HG02852 (cell line): ENCODE data around the gene FAM228A.

ENCODE experiments used
- ATAC-seq: cut with Tn5 transposase; IDR thresholded peaks from one replicate; pipeline ENCODE4 v1.9.1; 2021; ENCODE audit warnings: mild to moderate bottlenecking, moderate library complexity; ENCODE audit not compliant: unreplicated experiment

The FAM228A gene

GRCh38 chr2:24222946-24223345, 48.1 kb downstream of the FAM228A start:
- no peak for ATAC-seq

GRCh38 chr2:24225499-24226242, 50.8 kb downstream of the FAM228A start:
- no peak for ATAC-seq

- ATAC-seq = no peak
Observed at GRCh38 chr2:24228470-24228869, 53.6 kb downstream of the FAM228A start.

DNA sequence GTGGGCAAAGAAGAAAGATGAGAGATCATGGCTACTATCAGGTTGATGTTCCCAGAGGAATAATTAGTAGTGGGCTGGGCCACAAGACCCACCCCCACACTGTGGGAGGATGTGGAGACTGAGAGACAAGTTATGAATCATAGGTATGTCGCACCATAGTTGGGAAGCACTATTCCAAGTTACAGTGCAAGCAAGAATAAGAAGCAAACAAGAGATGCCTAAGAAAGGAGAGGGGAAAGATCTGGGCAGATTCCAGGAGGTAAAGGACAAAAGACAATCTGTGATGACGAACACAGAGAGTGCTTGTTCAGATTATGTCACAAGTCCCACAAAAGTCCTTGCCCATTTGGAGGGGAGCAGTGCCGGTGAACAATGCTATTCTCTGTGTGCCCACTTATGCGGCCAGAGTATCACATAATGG, 56.6 kb downstream of the FAM228A start:
- ATAC-seq = no peak

- ATAC-seq = no peak
Observed at GRCh38 chr2:24233321-24233720, 58.5 kb downstream of the FAM228A start.

DNA sequence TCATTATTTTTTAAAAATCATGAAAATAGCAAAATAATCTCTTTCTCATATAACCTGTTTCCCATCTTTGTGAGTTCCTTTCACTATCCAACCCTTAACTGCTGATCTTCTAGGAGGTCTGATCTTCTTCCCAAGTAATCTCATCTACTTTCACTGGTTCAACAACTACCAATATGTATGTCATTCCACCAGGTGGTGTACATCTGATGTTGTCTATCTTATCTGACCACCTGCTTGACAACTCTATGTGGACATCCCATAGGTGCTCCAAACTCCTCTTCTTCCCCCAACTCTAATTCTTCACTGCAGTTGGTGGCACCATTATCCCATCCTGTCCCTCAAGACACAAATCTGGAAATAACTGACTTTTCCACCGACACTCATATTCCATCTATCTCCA, 62.5 kb downstream of the FAM228A start:
- ATAC-seq = no peak

- ATAC-seq = no peak
Observed at GRCh38 chr2:24238158-24238557, 63.3 kb downstream of the FAM228A start.

- no peak for ATAC-seq
Observed at GRCh38 chr2:24239553-24239952, 64.7 kb downstream of the FAM228A start.
